ENCODE results near the gene SLC26A4.

SLC26A4 gene

DNA sequence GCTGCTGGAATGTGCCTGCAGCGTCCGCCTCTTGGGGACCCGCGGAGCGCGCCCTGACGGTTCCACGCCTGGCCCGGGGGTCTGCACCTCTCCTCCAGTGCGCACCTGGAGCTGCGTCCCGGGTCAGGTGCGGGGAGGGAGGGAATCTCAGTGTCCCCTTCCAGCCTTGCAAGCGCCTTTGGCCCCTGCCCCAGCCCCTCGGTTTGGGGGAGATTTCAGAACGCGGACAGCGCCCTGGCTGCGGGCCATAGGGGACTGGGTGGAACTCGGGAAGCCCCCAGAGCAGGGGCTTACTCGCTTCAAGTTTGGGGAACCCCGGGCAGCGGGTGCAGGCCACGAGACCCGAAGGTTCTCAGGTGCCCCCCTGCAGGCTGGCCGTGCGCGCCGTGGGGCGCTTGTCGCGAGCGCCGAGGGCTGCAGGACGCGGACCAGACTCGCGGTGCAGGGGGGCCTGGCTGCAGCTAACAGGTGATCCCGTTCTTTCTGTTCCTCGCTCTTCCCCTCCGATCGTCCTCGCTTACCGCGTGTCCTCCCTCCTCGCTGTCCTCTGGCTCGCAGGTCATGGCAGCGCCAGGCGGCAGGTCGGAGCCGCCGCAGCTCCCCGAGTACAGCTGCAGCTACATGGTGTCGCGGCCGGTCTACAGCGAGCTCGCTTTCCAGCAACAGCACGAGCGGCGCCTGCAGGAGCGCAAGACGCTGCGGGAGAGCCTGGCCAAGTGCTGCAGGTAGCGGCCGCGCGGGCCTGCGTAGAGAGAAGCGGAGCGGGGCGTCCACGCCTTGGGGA is 645 bp downstream of the SLC26A4 start:
- peak; percentile 76 for DNase-seq

DNA sequence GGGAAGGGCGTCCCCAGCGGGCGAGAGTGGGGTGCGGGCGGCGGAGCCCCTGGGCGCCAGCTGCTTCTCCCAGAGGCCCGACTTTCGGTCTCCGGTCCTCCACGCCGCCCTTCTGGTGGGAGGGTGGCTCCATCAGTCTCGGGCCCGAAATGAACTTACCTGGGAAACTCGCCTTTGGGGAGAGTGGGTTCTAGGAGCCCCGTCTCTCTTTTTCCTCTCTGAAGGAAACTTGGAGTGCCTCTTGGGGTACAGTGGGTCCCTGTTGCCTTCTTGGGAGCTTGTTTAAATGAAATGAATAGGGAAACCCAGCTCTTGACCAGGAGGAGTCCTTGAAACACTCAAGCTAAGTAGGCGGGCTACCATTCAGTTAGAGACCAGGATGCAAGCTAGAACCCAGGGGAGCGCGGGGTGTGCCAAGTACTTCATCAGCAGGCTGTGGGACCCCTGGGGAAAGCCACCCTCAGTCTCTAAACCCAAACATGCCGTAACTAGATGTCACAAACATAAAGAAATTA is 1.3 kb downstream of the SLC26A4 start:
- no peak for DNase-seq

DNA sequence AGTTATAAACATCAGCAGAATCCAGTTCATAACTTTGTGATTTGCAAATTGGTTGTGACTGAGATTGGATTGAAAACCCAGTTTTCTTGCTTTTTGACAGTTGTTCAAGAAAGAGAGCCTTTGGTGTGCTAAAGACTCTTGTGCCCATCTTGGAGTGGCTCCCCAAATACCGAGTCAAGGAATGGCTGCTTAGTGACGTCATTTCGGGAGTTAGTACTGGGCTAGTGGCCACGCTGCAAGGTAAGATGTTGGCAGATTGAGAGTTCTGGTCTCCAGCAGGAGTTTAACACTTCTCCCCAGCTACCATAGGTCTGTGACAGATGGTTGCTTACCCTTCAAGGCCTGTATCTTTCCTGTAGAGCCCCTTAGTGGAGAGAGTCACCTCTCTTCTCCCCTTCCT is 2.6 kb downstream of the SLC26A4 start:
- no peak for DNase-seq

DNA sequence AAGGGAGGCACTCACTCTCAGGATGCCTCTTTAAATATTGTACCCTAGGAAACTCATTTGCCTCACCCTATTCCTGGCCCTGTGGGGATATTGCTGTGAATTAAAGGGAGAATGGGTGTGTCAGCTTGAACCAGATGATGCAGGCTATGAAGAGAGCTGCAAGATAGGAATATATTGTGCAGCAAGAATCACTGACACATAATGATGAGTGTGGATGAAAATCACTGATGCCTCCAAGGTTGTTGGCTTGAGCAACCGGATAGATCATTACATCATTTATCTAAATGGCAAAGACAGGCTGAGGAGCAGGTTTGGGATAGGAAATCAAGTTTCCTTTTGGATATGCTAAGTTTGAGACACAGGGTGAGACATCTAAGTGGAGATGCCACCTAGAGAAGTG is 6.2 kb downstream of the SLC26A4 start:
- DNase-seq: no peak

DNA sequence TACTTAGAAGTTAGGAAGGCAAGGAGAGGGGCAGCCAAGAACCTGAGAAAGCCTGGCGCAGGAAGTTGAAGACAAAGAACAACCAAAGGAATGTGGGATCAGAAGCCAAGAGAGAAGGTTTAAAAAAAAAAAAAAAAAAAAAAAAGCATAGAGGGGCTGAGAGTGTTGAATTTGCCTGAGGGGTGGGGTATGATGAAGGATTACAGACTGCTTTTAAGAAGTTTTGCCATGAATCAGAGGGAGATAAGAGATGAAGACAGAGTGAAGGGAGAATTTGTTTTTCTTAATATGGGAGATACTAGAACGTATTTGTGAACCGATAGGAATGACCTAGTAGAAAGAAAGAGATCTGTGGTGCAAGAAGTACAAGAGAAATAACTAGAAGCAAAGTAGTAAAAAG is 6.7 kb downstream of the SLC26A4 start:
- DNase-seq: no peak

DNA sequence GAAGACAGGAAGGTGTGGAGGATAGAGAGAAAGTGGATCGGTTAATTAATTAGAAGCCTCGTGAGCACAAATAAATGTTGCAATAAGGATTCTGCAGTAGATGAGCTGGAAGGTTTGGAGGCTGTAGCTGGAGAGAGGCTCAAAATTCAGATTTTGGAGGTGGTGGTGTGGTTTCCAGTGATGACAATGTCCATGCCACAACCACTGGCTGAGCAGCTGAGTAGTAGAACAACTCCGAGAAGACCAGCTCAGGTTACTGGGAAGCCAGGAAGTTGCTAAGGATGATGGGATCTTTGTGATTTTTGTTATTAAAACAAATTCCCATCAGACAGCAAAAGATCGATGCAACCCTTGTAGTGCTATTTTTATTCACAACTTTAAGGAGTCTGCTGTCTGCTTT is 7.7 kb downstream of the SLC26A4 start:
- DNase-seq: no peak

DNA sequence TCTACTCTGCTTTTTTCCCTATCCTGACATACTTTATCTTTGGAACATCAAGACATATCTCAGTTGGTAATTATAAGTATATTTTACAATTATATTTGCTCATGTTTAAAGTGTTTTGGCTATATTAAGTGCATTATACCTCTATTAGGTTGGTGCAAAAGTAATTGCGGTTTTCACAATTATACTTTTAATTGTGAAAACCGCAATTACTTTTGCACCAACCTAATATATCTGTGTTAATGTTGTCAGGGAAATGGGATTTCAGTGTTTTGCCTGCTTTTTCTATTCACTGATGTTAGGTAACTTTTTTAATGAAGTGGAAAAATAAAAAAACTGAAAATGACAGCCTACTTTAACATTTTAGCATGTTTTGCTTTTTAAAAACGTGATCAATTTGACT is 11.6 kb downstream of the SLC26A4 start:
- DNase-seq: no peak

DNA sequence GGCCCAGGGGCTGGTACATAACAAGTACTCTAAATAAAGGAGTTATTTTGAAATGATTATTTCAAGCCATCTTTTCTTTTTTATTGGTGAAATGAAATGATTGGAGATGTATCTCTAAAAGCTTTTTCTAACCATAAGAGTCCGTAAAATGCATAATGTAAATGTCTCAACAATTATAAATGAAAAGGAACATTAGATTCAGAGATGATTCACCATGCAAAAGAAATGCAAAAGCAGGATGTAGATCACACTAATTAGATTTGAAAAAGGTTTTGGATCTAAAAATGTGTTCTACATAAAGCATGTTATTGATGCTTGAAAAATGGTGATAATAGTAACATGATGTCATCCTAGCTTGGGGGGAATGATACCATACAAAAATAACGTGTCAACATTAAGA is 15.6 kb downstream of the SLC26A4 start:
- DNase-seq: no peak

DNA sequence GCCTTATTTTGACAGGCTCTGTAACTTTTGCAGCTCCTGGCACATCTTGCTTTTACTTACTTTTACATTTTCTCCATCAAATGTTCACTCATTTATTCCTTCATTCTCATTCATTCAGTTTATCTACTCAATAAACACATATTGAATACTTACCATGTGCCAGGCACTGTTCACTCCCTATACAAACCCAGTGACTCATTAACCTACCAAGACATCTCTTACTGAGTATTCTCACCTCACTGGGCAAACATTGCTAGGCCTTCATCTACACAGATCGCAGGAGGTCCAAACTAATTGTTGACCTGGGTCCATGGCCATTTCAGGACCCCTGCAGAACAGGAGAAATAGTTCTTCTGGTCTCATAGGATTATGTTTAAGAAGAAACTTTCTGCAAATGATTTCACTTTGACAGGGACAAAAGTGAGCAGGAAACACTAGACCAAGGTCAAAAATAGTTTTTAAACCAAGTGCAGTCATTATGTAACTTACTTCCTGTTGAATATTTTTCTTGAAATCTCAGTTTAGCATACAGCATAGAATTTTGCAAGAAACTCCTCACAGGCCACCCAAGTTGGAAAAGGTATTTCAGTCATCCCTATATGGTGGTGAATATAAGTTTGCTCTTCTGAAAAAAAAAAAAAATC is 17.6 kb downstream of the SLC26A4 start:
- DNase-seq: no peak

DNA sequence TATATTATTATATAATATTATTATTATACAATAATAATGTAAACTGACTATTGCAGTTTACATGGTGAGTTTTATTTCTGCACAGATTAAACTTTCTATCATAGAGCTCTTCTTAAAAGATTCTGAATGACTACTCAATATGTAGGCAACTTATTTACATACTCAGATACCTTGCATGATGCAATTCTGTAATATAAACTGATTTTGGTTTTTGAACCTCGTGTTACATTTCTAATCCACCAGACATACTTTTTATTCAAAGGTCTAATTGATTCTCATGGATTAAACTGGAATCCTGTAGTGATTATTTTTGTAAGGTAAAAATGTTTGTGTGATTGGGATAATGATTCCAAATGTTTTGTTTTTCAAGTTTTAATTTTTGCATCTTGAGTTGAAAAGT is 19.9 kb downstream of the SLC26A4 start:
- no peak for DNase-seq

DNA sequence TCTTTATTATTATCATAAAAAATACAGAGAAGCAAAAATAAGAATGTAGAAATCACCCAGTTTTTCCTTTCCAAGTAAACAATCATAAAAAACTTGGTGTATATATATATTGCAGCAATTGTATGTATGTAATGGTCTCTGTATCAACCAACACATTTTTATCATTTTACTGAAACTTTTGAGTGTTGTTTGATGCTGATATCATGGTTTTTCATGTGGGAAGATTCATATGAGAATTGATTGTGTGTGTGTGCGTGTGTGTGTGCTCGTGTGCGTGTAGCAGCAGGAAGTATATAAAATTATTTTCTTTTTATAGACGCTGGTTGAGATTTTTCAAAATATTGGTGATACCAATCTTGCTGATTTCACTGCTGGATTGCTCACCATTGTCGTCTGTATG is 22.3 kb downstream of the SLC26A4 start:
- DNase-seq: no peak

DNA sequence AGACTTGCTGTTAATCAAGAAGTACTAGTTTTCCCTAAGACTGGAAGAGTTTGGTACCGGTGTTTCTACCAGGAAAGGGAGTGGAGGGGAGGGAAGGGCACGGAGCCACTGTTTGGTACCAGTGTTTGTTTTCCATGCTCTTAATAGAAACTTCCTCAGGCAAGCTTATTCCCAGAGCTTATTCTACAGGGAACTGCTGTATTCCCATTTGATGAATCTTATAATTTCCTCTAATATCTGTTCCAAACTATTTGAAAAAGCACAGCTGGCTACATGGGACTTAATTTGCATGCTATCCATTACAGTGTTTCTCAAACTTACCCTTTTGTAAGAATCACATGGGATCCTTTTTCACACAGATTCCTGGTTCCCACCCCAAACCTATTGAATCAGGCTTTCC is 23.7 kb downstream of the SLC26A4 start:
- no peak for DNase-seq

DNA sequence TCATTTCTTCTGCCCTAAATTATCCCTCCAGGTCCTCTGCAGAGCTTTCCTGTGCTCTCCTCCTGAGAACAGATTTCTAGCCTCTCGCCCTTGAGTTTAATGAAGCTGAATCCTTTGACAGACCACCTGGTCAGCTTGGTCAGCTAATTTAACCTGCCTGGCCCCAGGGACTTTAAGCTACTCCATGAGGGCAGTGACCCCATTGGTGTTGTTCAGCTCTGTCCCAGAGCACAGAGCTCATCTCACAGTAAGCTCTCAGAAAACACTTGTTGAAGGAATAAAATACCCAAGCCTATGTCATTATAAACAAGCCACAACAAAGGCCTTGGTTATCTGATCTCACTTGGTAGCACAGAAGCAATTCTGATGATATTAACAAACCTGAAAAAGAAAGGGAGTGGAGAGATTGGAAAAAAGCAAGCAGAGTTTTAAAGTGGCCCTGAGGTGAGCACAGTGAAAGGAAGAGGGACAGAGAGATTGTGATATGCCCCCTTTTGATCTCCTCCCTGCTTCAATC is 24.4 kb downstream of the SLC26A4 start:
- no peak for DNase-seq

DNA sequence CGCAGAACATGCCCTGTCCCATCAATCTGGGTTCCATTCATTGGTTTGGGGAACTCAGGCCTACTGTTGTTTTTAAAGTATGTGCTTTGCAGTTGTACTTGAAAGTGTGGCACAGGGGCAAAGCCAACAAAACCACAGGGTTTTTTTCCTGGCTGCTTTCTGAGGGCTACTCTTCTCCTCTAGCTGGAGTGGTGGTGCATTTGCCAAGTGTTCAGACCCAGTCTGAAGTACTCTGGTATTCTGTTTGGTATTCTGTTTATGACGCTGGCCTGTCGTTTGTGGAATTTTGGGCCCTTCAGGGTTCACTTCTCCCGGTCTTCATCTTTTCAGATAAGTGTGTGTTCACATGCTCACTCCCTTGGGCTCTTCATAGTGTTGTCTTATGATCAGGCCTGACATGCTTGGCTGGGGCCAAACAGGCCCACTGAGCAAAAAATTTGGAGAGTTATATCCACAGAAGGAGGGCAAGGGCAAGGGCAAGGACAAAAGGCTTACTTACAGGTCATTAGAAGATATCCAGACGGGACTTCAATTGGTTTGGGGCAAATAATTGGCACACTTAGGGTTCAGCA is 26.3 kb downstream of the SLC26A4 start:
- peak; percentile 10 for DNase-seq

DNA sequence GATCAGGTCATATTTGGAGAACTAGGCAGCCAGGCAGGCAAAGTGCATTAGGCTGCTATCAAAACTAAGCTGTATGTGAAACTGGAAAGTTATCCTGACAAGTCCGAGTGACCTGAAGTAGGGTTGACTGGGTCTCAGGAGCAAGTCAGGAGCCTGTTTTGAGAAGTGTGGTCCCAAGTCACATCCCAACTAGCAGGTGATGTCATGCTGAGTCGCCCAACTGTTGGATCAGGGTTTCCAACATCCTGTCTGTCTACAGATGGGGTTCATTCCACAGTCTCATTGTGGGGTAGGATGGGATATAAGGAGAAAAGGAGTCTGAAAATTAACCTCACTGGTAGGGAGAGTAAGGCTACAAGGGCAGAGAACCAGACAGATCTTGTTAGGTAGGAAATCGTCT is 27.0 kb downstream of the SLC26A4 start:
- DNase-seq: no peak

DNA sequence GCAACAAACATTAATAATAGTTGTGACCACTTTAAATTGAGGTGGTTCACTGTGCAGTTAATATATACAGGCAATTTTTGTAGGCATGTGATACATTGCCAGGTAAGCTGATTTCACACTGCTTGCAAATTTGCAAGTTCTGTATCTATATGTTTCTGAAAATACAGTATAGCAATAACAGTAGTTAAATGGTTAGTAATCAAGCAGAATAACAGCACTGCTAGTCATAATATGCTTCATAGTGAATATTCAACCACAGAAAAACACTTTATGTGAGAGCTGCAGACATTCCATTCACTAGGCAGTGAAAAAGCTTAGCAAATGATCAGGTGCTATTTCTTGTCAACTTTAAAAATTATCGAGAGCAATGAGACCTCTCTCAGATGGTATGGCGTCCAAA is 28.9 kb downstream of the SLC26A4 start:
- no peak for DNase-seq

DNA sequence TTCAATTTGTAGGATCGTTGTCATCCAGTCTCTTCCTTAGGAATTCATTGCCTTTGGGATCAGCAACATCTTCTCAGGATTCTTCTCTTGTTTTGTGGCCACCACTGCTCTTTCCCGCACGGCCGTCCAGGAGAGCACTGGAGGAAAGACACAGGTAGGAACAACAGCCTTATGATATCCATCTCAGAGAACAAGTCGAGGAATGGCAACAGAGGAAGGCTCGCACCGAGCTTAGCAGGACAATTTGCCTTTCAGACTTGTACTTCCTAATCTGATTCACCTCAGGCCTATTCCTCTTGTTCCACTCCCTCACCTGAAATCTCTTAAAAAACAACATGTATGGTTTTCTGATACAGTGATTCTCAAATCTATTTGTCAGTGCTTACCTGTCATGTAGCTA is 29.5 kb downstream of the SLC26A4 start:
- no peak for DNase-seq

DNA sequence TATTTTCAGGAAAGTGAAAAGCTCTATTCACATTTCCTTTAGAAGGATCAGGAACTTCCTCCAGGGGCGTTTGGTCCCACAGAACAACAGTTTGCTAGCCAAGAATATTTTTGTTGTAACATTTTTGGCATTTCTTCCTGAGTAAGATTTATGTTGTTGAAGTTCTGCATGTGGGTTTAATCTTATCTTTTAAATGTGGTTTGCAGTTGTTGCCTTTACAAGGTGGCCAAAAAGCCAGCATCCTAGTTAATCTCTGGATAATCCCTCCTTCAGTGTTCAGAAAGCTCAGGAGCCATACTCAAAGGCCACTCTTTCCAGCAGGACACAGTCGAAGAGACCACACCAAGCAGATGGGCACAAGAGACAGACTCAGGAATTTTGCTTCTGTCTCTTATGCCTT is 30.0 kb downstream of the SLC26A4 start:
- peak; percentile 41 for DNase-seq

DNA sequence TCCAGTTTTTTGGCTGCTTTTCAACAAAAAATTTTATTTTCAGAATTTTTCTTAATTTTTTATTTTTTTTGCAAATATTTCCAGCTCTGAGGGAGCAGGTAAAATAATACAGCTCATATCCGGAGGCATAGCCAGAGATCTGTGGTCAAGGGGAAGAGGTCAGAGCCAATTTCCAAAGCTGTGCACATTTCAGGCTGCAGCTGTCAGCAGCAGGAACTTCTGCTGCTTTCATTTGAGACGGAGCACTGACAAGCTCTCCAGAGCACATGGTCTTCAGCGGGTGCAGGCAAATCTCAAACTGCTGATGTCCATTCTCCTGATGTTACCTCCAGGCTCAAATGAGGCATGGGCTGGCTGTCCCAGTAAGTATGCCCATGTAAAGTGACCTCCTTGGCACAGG is 31.1 kb downstream of the SLC26A4 start:
- DNase-seq: peak; percentile 17

DNA sequence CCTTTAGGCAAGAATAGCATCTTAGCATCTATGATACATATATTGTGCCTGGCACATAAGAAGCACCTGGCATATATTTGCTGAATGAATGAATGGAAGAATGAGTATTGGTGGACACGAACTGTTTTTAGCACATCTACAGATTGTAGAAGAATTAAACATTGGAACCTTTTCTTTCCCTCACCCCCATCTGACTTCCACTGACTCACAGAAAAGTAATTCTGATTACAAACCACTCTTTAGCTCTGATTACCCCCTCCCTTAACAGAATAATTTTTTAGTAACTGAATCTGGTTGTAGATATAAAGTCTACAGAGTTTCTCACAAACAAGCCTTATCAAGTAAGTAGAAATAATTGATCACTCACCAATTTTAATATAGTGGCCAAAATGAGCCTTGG is 31.9 kb downstream of the SLC26A4 start:
- DNase-seq: no peak

DNA sequence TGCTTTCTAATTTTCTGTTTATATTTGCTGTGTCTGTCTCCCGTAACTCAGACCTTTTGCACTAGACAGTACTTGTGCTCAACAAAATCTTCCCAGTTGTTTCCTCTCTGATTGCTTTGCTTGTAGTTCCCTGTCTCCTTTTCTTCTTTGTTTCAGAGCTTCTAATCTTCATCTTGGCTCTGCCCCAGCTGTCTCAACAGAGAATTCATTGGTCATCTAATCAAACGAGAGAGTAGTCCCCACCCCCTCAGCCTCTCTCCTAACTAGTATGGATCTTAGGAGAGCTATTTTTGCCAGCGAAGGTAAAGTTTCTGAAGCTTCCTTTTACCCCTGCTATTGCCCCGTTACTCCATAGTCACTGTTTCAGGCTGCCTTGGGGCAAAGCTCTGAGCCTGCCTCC is 32.8 kb downstream of the SLC26A4 start:
- DNase-seq: no peak

DNA sequence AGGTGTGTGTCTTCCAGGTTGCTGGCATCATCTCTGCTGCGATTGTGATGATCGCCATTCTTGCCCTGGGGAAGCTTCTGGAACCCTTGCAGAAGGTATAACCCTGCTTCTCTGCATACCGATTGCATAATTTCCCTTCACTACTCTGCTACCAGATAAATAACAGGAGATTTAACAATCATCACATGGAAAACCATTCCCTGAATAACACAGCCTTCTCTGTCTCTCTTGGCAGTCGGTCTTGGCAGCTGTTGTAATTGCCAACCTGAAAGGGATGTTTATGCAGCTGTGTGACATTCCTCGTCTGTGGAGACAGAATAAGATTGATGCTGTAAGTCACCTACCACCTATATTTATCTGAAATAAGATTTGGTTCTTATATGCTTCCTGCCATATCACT is 33.8 kb downstream of the SLC26A4 start:
- no peak for DNase-seq

DNA sequence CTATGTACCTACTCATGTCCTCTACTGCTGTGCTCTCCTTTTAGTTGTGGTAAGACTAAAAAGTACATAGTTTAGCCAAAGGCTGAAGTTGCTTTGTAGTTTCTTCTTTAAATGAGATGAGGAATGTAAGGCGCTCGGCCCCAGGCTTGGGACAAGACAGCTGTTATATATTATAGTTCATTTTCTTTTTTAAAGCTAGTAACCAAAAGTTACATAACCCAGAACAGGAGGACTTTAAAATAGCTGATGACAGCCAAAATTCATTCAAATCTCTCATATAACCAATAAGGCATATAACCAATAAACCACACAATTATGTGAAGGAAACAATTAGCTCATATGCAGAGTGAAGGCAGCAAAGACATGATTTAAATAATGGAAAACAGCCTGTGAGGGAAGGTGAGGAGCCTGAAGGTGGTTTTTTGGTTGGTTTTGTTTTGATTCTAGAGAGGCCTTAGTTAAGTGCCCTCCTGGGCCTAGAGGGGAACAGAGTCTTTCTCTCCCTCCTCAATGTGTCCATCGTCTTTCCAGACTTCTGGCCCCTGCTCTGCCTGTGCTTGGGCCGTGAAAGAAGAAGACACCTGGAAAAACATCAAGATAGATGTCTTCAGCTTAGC is 35.8 kb downstream of the SLC26A4 start:
- no peak for DNase-seq

All from hematopoietic multipotent progenitor cell treated with erythropoietin and hydrocortisone succinate and interleukin-3 and kit ligand, for 4 days (in vitro differentiated cells).